CD4-positive, alpha-beta memory T cell (primary cell): ENCODE measurements around the gene STIL. TPM values are rescaled to one million over a fixed set of nuclear protein-coding genes. Genes with fewer than 3 reads are reported as not detected.

Experiments used
- CTCF ChIA-PET: fragments of 350-600 bp; sonication (Branson Sonifier 250); formaldehyde crosslinking; loops from one replicate; lab custom pipeline; 2021; ENCODE audit warnings: inconsistent platforms; ENCODE audit not compliant: partially characterized antibody; lab: Charles Lee
- POLR2A ChIA-PET: fragments of 350-600 bp; sonication (Branson Sonifier 250); formaldehyde crosslinking; loops from one replicate; lab custom pipeline; 2021; ENCODE audit not compliant: partially characterized antibody; lab: Charles Lee
- DNase-seq, 5 donors: peaks; one replicate each; pipeline versions ENCODE4 v3.0.0 to v3.0.0-alpha.2; 2020 to 2022; ENCODE audit warnings: mixed read lengths in 1 of 5
- H3K27ac ChIP-seq: one replicate; pipeline ENCODE4 v1.7.0; 2013; ENCODE audit warnings: low read depth, low read length
- H3K27me3 ChIP-seq: 2 replicates; pipeline ENCODE4 v1.7.0; 2013; ENCODE audit warnings: mild to moderate bottlenecking, low read length, moderate library complexity; ENCODE audit not compliant: insufficient read depth
- H3K36me3 ChIP-seq: 2 replicates; pipeline ENCODE4 v1.7.0; 2013; ENCODE audit warnings: mild to moderate bottlenecking, low read length, moderate library complexity; ENCODE audit not compliant: insufficient read depth
- H3K4me1 ChIP-seq: 2 replicates; pipeline ENCODE4 v1.7.0; 2013; ENCODE audit warnings: mild to moderate bottlenecking, low read length, moderate library complexity; ENCODE audit not compliant: insufficient read depth
- H3K4me3 ChIP-seq, 2 donors: one replicate each; pipeline ENCODE4 v1.7.0; 2013; ENCODE audit warnings: low read length in 2 of 2, mild to moderate bottlenecking in 1 of 2
- H3K9me3 ChIP-seq, 2 donors: one replicate each; pipeline ENCODE4 v1.7.0; 2013; ENCODE audit warnings: low read length in 2 of 2, control low read depth in 1 of 2; ENCODE audit not compliant: control insufficient read depth in 1 of 2
- H3K27ac Mint-ChIP-seq, 7 donors: one replicate each; pipeline ENCODE4 v1.8.0; 2020 to 2021; ENCODE audit warnings: mixed read lengths in 7 of 7, mild to moderate bottlenecking in 6 of 7, inconsistent platforms in 3 of 7, moderate library complexity in 3 of 7
- H3K27me3 Mint-ChIP-seq, 2 donors: one replicate each; pipeline ENCODE4 v1.8.0; 2020 to 2021; ENCODE audit warnings: mixed read lengths in 2 of 2
- H3K36me3 Mint-ChIP-seq, 2 donors: one replicate each; pipeline ENCODE4 v1.8.0; 2020 to 2021; ENCODE audit warnings: mixed read lengths in 2 of 2, inconsistent platforms in 1 of 2, mild to moderate bottlenecking in 1 of 2
- H3K4me1 Mint-ChIP-seq, 4 donors: one replicate each; pipeline ENCODE4 v1.8.0; 2020 to 2021; ENCODE audit warnings: mixed read lengths in 4 of 4, mild to moderate bottlenecking in 1 of 4
- H3K4me3 Mint-ChIP-seq, 8 donors: one replicate each; pipeline ENCODE4 v1.8.0; 2020 to 2021; ENCODE audit warnings: mixed read lengths in 8 of 8, mild to moderate bottlenecking in 7 of 8, moderate library complexity in 6 of 8, inconsistent platforms in 3 of 8
- H3K9me3 Mint-ChIP-seq, 8 donors: one replicate each; pipeline ENCODE4 v1.8.0; 2020 to 2021; ENCODE audit warnings: mixed read lengths in 8 of 8, mild to moderate bottlenecking in 5 of 8, inconsistent platforms in 3 of 8, moderate library complexity in 1 of 8
- intact Hi-C: fragments of 100-400 bp; cut with micrococcal nuclease; formaldehyde crosslinking; loops from one replicate; pipeline ENCODE4 v1.15.1; 2023
- polyA plus RNA-seq, 2 donors: library from polyadenylated mRNA; unstranded; fragments of 300-500 nt; fragmentation: Illumina TruSeq; gene quantifications; one replicate each; pipeline ENCODE4 v1.2.3, GENCODE V29; 2021
- total RNA-seq, 2 experiments: library from RNA; stranded (reverse); gene quantifications; one replicate each; pipeline ENCODE4 v1.2.3, GENCODE V29; 2021

STIL gene
- total and polyA plus RNA-seq, 4 experiments from 2014 or later: 0.34 to 2.6 (median 1.3) TPM

GRCh38 chr1:47332779-47333577 is 19.0 kb upstream of the STIL start:
- Mint-ChIP-seq H3K4me1 (peaks cover 7 to 19% (median 13%) of the 10 kb centered on the region in 4 donors), H3K27ac (no peak overlapping the region), H3K9me3 (no peaks in the 10 kb centered on the region), H3K27me3 (no peaks in the 10 kb centered on the region), H3K36me3 (peaks cover 0 to 6% of the 10 kb centered on the region in 2 donors), H3K4me3 (no peak overlapping the region)
- Histone ChIP-seq H3K9me3 (no peaks in the 10 kb centered on the region), H3K4me3 (peak overlapping the region; percentile 73 to 99), H3K27ac (peak overlapping the region; percentile 88), H3K27me3 (no peaks in the 10 kb centered on the region), H3K36me3 (no peaks in the 10 kb centered on the region), H3K4me1 (peaks cover 38% of the 10 kb centered on the region)
- intact Hi-C loops: loop anchor here (10.0 kb wide), 1 partner anchor 618 kb away; the partner anchor contains the start of gene EFCAB14
- ChIA-PET CTCF (interaction anchor here (0.7 to 2.5 kb wide), 10 partner anchors 10 to 139 kb away, joined by 3 to 13 read pairs (median 6); partner anchors contain the start of genes FOXD2 and STIL), POLR2A (interaction anchor here (0.7 to 3.7 kb wide), 9 partner anchors 9 to 105 kb away, joined by 3 to 65 read pairs (median 4); partner anchors contain the start of genes FOXD2 and STIL)
- no peak for DNase-seq

- Histone ChIP-seq H3K36me3 (no peaks in the 10 kb centered on the region), H3K4me1 (peaks cover 35% of the 10 kb centered on the region), H3K9me3 (no peaks in the 10 kb centered on the region), H3K27me3 (no peaks in the 10 kb centered on the region), H3K27ac (no peak overlapping the region), H3K4me3 (no peak overlapping the region)
- POLR2A ChIA-PET: interaction anchor here (3.7 kb wide), 1 partner anchor 17 kb away, joined by 65 read pairs; the partner anchor contains the start of gene STIL
- intact Hi-C loops: loop anchor here (10.0 kb wide), 1 partner anchor 617 kb away; the partner anchor contains the start of gene EFCAB14
- no peaks in the 10 kb centered on the region for H3K27me3 Mint-ChIP-seq
- peak overlapping the region in 4 of 8 donors; percentile 25 to 63 (median 52) for H3K4me3 Mint-ChIP-seq
- peaks cover 7 to 18% (median 13%) of the 10 kb centered on the region in 4 donors for H3K4me1 Mint-ChIP-seq
- H3K9me3 Mint-ChIP-seq: no peaks in the 10 kb centered on the region
- DNase-seq: no peak
- H3K27ac Mint-ChIP-seq: peak overlapping the region in 4 of 7 donors; percentile 66 to 87 (median 77)
- CTCF ChIA-PET: interaction anchor here (1.5 to 2.5 kb wide), 5 partner anchors 9 to 138 kb away, joined by 3 to 13 read pairs (median 5); partner anchors contain the start of gene STIL
- H3K36me3 Mint-ChIP-seq: peaks cover 0 to 6% of the 10 kb centered on the region in 2 donors
These were observed 17.9 kb upstream of the STIL start for GRCh38 chr1:47331875-47332274.

- H3K4me3 ChIP-seq: no peak overlapping the region
- POLR2A ChIA-PET: interaction anchor here (1.0 kb wide), 1 partner anchor 16 kb away, joined by 4 read pairs; the partner anchor contains the start of gene STIL
- H3K9me3 ChIP-seq: no peaks in the 10 kb centered on the region
- CTCF ChIA-PET: no interaction called here
- Mint-ChIP-seq H3K27ac (no peak overlapping the region), H3K4me1 (peaks cover 5 to 11% (median 8%) of the 10 kb centered on the region in 4 donors), H3K27me3 (no peaks in the 10 kb centered on the region), H3K9me3 (no peaks in the 10 kb centered on the region), H3K36me3 (peaks cover 0 to 6% of the 10 kb centered on the region in 2 donors), H3K4me3 (no peak overlapping the region)
- DNase-seq: no peak
- intact Hi-C loops: loop anchor here (10.0 kb wide), 1 partner anchor 615 kb away; the partner anchor contains the start of gene EFCAB14
- H3K36me3 ChIP-seq: no peaks in the 10 kb centered on the region
- peaks cover 20% of the 10 kb centered on the region for H3K4me1 ChIP-seq
- H3K27me3 ChIP-seq: no peaks in the 10 kb centered on the region
- H3K27ac ChIP-seq: no peak overlapping the region
These were observed 16.3 kb upstream of the STIL start for GRCh38 chr1:47330212-47330611.

- ChIA-PET CTCF (interaction anchor here (1.2 to 1.9 kb wide), 2 partner anchors 11 to 15 kb away, joined by 3 to 5 read pairs; partner anchors contain the start of gene STIL), POLR2A (no interaction called here)
- peaks cover 0 to 3% (median 0%) of the 10 kb centered on the region in 4 donors for H3K4me1 Mint-ChIP-seq
- H3K27me3 Mint-ChIP-seq: no peaks in the 10 kb centered on the region
- Histone ChIP-seq H3K36me3 (no peaks in the 10 kb centered on the region), H3K9me3 (no peaks in the 10 kb centered on the region), H3K27ac (no peak overlapping the region), H3K27me3 (no peaks in the 10 kb centered on the region), H3K4me1 (peaks cover 13% of the 10 kb centered on the region), H3K4me3 (no peak overlapping the region)
- no peak overlapping the region for H3K27ac Mint-ChIP-seq
- intact Hi-C loops: no loop called here
- no peak for DNase-seq
- H3K36me3 Mint-ChIP-seq: no peaks in the 10 kb centered on the region
- no peaks in the 10 kb centered on the region for H3K9me3 Mint-ChIP-seq
- no peak overlapping the region for H3K4me3 Mint-ChIP-seq
These were observed 15.0 kb upstream of the STIL start for GRCh38 chr1:47328992-47329391.

- no peaks in the 10 kb centered on the region for H3K9me3 Mint-ChIP-seq
- Histone ChIP-seq H3K27me3 (no peaks in the 10 kb centered on the region), H3K27ac (no peak overlapping the region), H3K36me3 (no peaks in the 10 kb centered on the region), H3K9me3 (no peaks in the 10 kb centered on the region), H3K4me1 (no peaks in the 10 kb centered on the region), H3K4me3 (no peak overlapping the region)
- H3K27me3 Mint-ChIP-seq: no peaks in the 10 kb centered on the region
- DNase-seq: no peak
- no peaks in the 10 kb centered on the region for H3K36me3 Mint-ChIP-seq
- ChIA-PET CTCF (interaction anchor here (1.1 kb wide), 1 partner anchor 148 kb away, joined by 3 read pairs; no protein-coding TSS in a partner anchor), POLR2A (no interaction called here)
- intact Hi-C loops: no loop called here
- H3K4me1 Mint-ChIP-seq: no peaks in the 10 kb centered on the region
- H3K27ac Mint-ChIP-seq: no peak overlapping the region
- H3K4me3 Mint-ChIP-seq: no peak overlapping the region
These were observed 12.3 kb upstream of the STIL start for GRCh38 chr1:47326271-47326670.

GRCh38 chr1:47325528-47325927 is 11.6 kb upstream of the STIL start:
- ChIA-PET POLR2A (no interaction called here), CTCF (interaction anchor here (1.1 to 1.4 kb wide), 2 partner anchors 107 to 147 kb away, joined by 3 read pairs; no protein-coding TSS in a partner anchor)
- Histone ChIP-seq H3K27me3 (no peaks in the 10 kb centered on the region), H3K4me1 (no peaks in the 10 kb centered on the region), H3K9me3 (no peaks in the 10 kb centered on the region), H3K36me3 (no peaks in the 10 kb centered on the region), H3K27ac (no peak overlapping the region), H3K4me3 (no peak overlapping the region)
- H3K4me1 Mint-ChIP-seq: no peaks in the 10 kb centered on the region
- no peaks in the 10 kb centered on the region for H3K36me3 Mint-ChIP-seq
- no peaks in the 10 kb centered on the region for H3K9me3 Mint-ChIP-seq
- H3K4me3 Mint-ChIP-seq: no peak overlapping the region
- intact Hi-C loops: no loop called here
- no peak overlapping the region for H3K27ac Mint-ChIP-seq
- DNase-seq: no peak
- no peaks in the 10 kb centered on the region for H3K27me3 Mint-ChIP-seq

GRCh38 chr1:47324682-47325081 is 10.7 kb upstream of the STIL start:
- no peaks in the 10 kb centered on the region for H3K27me3 Mint-ChIP-seq
- no peaks in the 10 kb centered on the region for H3K4me1 Mint-ChIP-seq
- ChIA-PET CTCF (interaction anchor here (1.3 to 1.4 kb wide), 2 partner anchors 9 to 108 kb away, joined by 3 read pairs; no protein-coding TSS in a partner anchor), POLR2A (interaction anchor here (1.2 kb wide), 1 partner anchor 9 kb away, joined by 4 read pairs; the partner anchor contains the start of gene CMPK1)
- intact Hi-C loops: no loop called here
- no peak overlapping the region for H3K27ac Mint-ChIP-seq
- no peaks in the 10 kb centered on the region for H3K9me3 Mint-ChIP-seq
- Histone ChIP-seq H3K4me3 (no peak overlapping the region), H3K36me3 (no peaks in the 10 kb centered on the region), H3K27me3 (no peaks in the 10 kb centered on the region), H3K9me3 (no peaks in the 10 kb centered on the region), H3K4me1 (no peaks in the 10 kb centered on the region), H3K27ac (no peak overlapping the region)
- DNase-seq: no peak
- no peaks in the 10 kb centered on the region for H3K36me3 Mint-ChIP-seq
- H3K4me3 Mint-ChIP-seq: no peak overlapping the region
